ENCODE data around the gene NEO1.

DNA sequence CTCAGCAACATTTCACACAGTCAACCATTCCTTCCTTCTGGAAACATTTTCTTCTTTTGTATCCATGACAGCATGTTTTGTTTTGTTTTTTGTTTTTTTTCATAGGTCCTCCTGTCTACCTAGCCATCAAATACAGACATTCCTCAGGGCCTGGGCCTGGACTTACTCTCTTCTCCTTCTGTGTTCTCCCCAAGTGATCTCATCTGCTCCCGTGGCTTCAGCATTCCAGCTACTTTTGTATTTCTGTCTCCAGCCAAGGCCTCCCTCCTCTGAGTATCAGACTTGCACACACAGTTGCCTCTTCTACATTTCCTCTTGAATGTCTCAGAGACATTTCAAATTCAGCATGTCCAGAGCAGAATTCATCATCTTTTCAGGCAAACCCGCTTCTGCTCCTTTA lies 234.0 kb downstream of the NEO1 start:
- TF ChIP-seq, protein P1, sequence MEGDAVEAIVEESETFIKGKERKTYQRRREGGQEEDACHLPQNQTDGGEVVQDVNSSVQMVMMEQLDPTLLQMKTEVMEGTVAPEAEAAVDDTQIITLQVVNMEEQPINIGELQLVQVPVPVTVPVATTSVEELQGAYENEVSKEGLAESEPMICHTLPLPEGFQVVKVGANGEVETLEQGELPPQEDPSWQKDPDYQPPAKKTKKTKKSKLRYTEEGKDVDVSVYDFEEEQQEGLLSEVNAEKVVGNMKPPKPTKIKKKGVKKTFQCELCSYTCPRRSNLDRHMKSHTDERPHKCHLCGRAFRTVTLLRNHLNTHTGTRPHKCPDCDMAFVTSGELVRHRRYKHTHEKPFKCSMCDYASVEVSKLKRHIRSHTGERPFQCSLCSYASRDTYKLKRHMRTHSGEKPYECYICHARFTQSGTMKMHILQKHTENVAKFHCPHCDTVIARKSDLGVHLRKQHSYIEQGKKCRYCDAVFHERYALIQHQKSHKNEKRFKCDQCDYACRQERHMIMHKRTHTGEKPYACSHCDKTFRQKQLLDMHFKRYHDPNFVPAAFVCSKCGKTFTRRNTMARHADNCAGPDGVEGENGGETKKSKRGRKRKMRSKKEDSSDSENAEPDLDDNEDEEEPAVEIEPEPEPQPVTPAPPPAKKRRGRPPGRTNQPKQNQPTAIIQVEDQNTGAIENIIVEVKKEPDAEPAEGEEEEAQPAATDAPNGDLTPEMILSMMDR (optimal IDR thresholded peaks at IDR 0.05 in 1 of 3, IDR thresholded peaks at IDR 0.05 in 1 of 3, conservative IDR thresholded peaks at IDR 0.05 in 1 of 3; ENCODE audit: extremely low read depth in 1 of 3, insufficient read depth in 2 of 3, low read length in 3 of 3) = no peak
- TF ChIP-seq EZH2 (IDR thresholded peaks at IDR 0.05; ENCODE audit: low read length) = no peak

Data from keratinocyte (primary cell).